Mucosa of descending colon (tissue), 3 donors: ENCODE measurements around the gene CDK6. TPM values are rescaled to one million over a fixed set of nuclear protein-coding genes. Genes with fewer than 3 reads are reported as not detected.

Source experiments
- ATAC-seq: fragments of 200-7000 bp; cut with Tn5 transposase; one replicate; pipeline ENCODE4 v1.9.1; 2020; ENCODE audit warnings: mild to moderate bottlenecking, moderate library complexity
- DNase-seq, 3 donors: peaks; one replicate each; pipeline ENCODE4 v3.0.0-alpha.2; 2020
- H3K36me3 ChIP-seq: fragments of 200-600 bp; one replicate; pipeline ENCODE4 v1.8.0; 2021; ENCODE audit warnings: low read depth, mild to moderate bottlenecking
- H3K4me1 ChIP-seq: fragments of 200-600 bp; one replicate; pipeline ENCODE4 v1.8.0; 2021; ENCODE audit warnings: low read depth, mild to moderate bottlenecking
- H3K4me3 ChIP-seq: fragments of 200-600 bp; one replicate; pipeline ENCODE4 v1.8.0; 2021; ENCODE audit warnings: mild to moderate bottlenecking
- H3K9me3 ChIP-seq: fragments of 200-600 bp; one replicate; pipeline ENCODE4 v1.8.0; 2021; ENCODE audit warnings: mild to moderate bottlenecking
- CTCF ChIP-seq: fragments of 200-600 bp; IDR thresholded peaks from one replicate; pipeline ENCODE4 v1.8.0; 2022; ENCODE audit warnings: antibody characterized with exemption, mild to moderate bottlenecking
- intact Hi-C, 2 donors: fragments of 100-400 bp; cut with DNase I in 1 of 2; cut with micrococcal nuclease in 1 of 2; formaldehyde crosslinking; loops; one replicate each; pipeline versions ENCODE4 v1.11.0 to v1.11.1; 2022; cut with DNase I, micrococcal nuclease
- total RNA-seq, 3 donors: library from RNA; stranded (reverse); fragmentation: NEBNext Ultra II Directional in 2 of 3; extraction: Animal tissue kit (Norgen Biotek cat#: 25700) in 2 of 3; gene quantifications; one replicate each; pipeline versions ENCODE4 v1.2.1 to v1.2.4, GENCODE V29; 2021 to 2023
- donor health status: DM: no; HTN: no; CAD: no; lungs with moderate emphysema.
- donor health status: DM: no; HTN: no; CAD: no.
- donor health status: DM: no; HTN: yes; CAD: no.

CDK6 gene
- total RNA-seq, 3 donors from 2014 or later = 23.4 to 52.4 (median 33.1) TPM

GRCh38 chr7:92715963-92716362 lies 120.4 kb downstream of the CDK6 start:
- Histone ChIP-seq H3K9me3 (no peaks in the 10 kb centered on the region), H3K4me3 (no peak overlapping the region), H3K4me1 (no peaks in the 10 kb centered on the region), H3K36me3 (no peaks in the 10 kb centered on the region)
- no peak for ATAC-seq
- no peak for TF ChIP-seq CTCF
- DNase-seq = no peak
- intact Hi-C loops = no loop called here

GRCh38 chr7:92714767-92715166 lies 121.6 kb downstream of the CDK6 start:
- Histone ChIP-seq H3K4me3 (no peak overlapping the region), H3K4me1 (no peaks in the 10 kb centered on the region), H3K36me3 (no peaks in the 10 kb centered on the region), H3K9me3 (no peaks in the 10 kb centered on the region)
- DNase-seq (no peak), ATAC-seq (no peak)
- intact Hi-C loops = no loop called here
- no peak for TF ChIP-seq CTCF

GRCh38 chr7:92714280-92714679 lies 122.1 kb downstream of the CDK6 start:
- H3K4me1 ChIP-seq = no peaks in the 10 kb centered on the region
- no peak for DNase-seq
- no peaks in the 10 kb centered on the region for H3K36me3 ChIP-seq
- no peak for ATAC-seq
- H3K9me3 ChIP-seq = no peaks in the 10 kb centered on the region
- intact Hi-C loops = no loop called here
- no peak for TF ChIP-seq CTCF
- no peak overlapping the region for H3K4me3 ChIP-seq

- intact Hi-C loops = no loop called here
- no peaks in the 10 kb centered on the region for H3K36me3 ChIP-seq
- H3K4me1 ChIP-seq = no peaks in the 10 kb centered on the region
- no peak for DNase-seq
- no peaks in the 10 kb centered on the region for H3K9me3 ChIP-seq
- no peak for TF ChIP-seq CTCF
- no peak for ATAC-seq
- H3K4me3 ChIP-seq = no peak overlapping the region
These were observed 126.5 kb downstream of the CDK6 start for GRCh38 chr7:92709912-92710311.

GRCh38 chr7:92709150-92709549 lies 127.2 kb downstream of the CDK6 start:
- H3K4me3 ChIP-seq = no peak overlapping the region
- no peak for ATAC-seq
- no peak for DNase-seq
- intact Hi-C loops = no loop called here
- H3K9me3 ChIP-seq = no peaks in the 10 kb centered on the region
- TF ChIP-seq CTCF = no peak
- H3K4me1 ChIP-seq = no peaks in the 10 kb centered on the region
- H3K36me3 ChIP-seq = no peaks in the 10 kb centered on the region
